Panc1 (cell line): ENCODE data around the gene NCAPD2.

ENCODE experiments used
- POLR2AphosphoS5 ChIP-seq: IDR thresholded peaks from 2 replicates; pipeline ENCODE4 v1.6.1; 2012; ENCODE audit warnings: mild to moderate bottlenecking, low read depth, low read length, moderate library complexity
- SIN3A ChIP-seq: IDR thresholded peaks from 2 replicates; pipeline ENCODE4 v1.6.1; 2012; ENCODE audit warnings: low read depth, mild to moderate bottlenecking, low read length, moderate library complexity, borderline replicate concordance; ENCODE audit not compliant: insufficient read depth
- TCF7L2 ChIP-seq: IDR thresholded peaks from 2 replicates; pipeline ENCODE4 v1.6.1; 2011; ENCODE audit warnings: mild to moderate bottlenecking, low read depth, low read length, inconsistent platforms
- TF ChIP-seq, protein P1 (sequence below): fragments of 450-650 bp; IDR thresholded peaks from 2 replicates; pipeline ENCODE4 v1.5.1; 2017; ENCODE audit warnings: mild to moderate bottlenecking
- TF ChIP-seq, protein P2 (sequence below), 2 experiments: IDR thresholded peaks; 2 replicates each; pipeline ENCODE4 v1.6.1; 2011 to 2012; ENCODE audit warnings: low read depth in 2 of 2, control low read depth in 1 of 2, low read length in 1 of 2, mild to moderate bottlenecking in 1 of 2, moderate library complexity in 1 of 2; ENCODE audit not compliant: insufficient read depth in 1 of 2

DNA sequence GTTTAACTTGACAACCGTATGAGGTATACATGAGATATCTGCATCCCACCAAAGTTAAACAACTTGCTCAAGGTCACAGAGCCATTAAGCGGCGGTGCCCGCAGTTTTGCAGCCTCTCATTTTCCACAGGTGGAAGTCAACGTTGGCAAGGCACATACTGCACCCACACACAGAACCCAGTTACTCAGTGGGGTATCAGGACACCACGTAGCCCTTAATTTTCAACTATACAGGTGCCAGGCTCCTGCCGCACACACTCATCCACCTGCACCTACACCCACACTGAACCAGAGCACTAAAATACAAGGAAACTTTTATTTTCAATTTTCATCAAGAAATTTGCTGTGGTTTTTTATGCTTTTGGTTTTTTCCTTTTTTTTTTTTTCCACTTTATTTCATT, 75.9 kb downstream of the NCAPD2 start:
- TF ChIP-seq, protein P1, sequence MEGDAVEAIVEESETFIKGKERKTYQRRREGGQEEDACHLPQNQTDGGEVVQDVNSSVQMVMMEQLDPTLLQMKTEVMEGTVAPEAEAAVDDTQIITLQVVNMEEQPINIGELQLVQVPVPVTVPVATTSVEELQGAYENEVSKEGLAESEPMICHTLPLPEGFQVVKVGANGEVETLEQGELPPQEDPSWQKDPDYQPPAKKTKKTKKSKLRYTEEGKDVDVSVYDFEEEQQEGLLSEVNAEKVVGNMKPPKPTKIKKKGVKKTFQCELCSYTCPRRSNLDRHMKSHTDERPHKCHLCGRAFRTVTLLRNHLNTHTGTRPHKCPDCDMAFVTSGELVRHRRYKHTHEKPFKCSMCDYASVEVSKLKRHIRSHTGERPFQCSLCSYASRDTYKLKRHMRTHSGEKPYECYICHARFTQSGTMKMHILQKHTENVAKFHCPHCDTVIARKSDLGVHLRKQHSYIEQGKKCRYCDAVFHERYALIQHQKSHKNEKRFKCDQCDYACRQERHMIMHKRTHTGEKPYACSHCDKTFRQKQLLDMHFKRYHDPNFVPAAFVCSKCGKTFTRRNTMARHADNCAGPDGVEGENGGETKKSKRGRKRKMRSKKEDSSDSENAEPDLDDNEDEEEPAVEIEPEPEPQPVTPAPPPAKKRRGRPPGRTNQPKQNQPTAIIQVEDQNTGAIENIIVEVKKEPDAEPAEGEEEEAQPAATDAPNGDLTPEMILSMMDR = no peak
- TF ChIP-seq POLR2AphosphoS5 = no peak
- TF ChIP-seq TCF7L2 = no peak
- no peak for TF ChIP-seq SIN3A
- TF ChIP-seq, protein P2, sequence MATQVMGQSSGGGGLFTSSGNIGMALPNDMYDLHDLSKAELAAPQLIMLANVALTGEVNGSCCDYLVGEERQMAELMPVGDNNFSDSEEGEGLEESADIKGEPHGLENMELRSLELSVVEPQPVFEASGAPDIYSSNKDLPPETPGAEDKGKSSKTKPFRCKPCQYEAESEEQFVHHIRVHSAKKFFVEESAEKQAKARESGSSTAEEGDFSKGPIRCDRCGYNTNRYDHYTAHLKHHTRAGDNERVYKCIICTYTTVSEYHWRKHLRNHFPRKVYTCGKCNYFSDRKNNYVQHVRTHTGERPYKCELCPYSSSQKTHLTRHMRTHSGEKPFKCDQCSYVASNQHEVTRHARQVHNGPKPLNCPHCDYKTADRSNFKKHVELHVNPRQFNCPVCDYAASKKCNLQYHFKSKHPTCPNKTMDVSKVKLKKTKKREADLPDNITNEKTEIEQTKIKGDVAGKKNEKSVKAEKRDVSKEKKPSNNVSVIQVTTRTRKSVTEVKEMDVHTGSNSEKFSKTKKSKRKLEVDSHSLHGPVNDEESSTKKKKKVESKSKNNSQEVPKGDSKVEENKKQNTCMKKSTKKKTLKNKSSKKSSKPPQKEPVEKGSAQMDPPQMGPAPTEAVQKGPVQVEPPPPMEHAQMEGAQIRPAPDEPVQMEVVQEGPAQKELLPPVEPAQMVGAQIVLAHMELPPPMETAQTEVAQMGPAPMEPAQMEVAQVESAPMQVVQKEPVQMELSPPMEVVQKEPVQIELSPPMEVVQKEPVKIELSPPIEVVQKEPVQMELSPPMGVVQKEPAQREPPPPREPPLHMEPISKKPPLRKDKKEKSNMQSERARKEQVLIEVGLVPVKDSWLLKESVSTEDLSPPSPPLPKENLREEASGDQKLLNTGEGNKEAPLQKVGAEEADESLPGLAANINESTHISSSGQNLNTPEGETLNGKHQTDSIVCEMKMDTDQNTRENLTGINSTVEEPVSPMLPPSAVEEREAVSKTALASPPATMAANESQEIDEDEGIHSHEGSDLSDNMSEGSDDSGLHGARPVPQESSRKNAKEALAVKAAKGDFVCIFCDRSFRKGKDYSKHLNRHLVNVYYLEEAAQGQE (IDR thresholded peaks at IDR 0.05; ENCODE audit: insufficient read depth in 1 of 2, low read depth in 2 of 2, low read length in 1 of 2) = no peak
